Duodenal mucosa (tissue), 2 donors: ENCODE data around the gene PHYHIPL.

ENCODE experiments used
- H3K27ac ChIP-seq: one replicate; pipeline ENCODE4 v1.7.0; 2013; ENCODE audit warnings: low read depth, low read length
- H3K27me3 ChIP-seq, 2 donors: one replicate each; pipeline ENCODE4 v1.7.0; 2013; ENCODE audit warnings: low read length in 2 of 2, control low read depth in 1 of 2; ENCODE audit not compliant: insufficient read depth in 2 of 2, control insufficient read depth in 1 of 2
- H3K36me3 ChIP-seq, 2 donors: one replicate each; pipeline ENCODE4 v1.7.0; 2013; ENCODE audit warnings: low read length in 2 of 2, control low read depth in 1 of 2; ENCODE audit not compliant: insufficient read depth in 2 of 2, control insufficient read depth in 1 of 2
- H3K4me1 ChIP-seq, 2 donors: one replicate each; pipeline ENCODE4 v1.7.0; 2013; ENCODE audit warnings: low read length in 2 of 2, control low read depth in 1 of 2; ENCODE audit not compliant: insufficient read depth in 2 of 2, control insufficient read depth in 1 of 2
- H3K4me3 ChIP-seq, 2 donors: one replicate each; pipeline ENCODE4 v1.7.0; 2013; ENCODE audit warnings: low read length in 2 of 2, low read depth in 1 of 2
- H3K9ac ChIP-seq, 2 donors: one replicate each; pipeline ENCODE4 v1.7.0; 2013; ENCODE audit warnings: low read length in 2 of 2, low read depth in 1 of 2
- H3K9me3 ChIP-seq, 2 donors: one replicate each; pipeline ENCODE4 v1.7.0; 2013; ENCODE audit warnings: low read length in 2 of 2, control low read depth in 1 of 2; ENCODE audit not compliant: control insufficient read depth in 1 of 2

The PHYHIPL gene

GRCh38 chr10:59271160-59271559 is 94.7 kb downstream of the PHYHIPL start:
- H3K27ac ChIP-seq, result no peak overlapping the region
- H3K9ac ChIP-seq, result no peak overlapping the region

GRCh38 chr10:59272061-59272460 is 95.6 kb downstream of the PHYHIPL start:
- no peak overlapping the region for H3K27ac ChIP-seq
- H3K9me3 ChIP-seq, result no peaks in the 10 kb centered on the region
- no peak overlapping the region for H3K9ac ChIP-seq
- no peak overlapping the region for H3K4me3 ChIP-seq
- no peaks in the 10 kb centered on the region for H3K27me3 ChIP-seq
- H3K36me3 ChIP-seq, result no peaks in the 10 kb centered on the region
- H3K4me1 ChIP-seq, result no peaks in the 10 kb centered on the region

More at GRCh38 chr10:59271160-59271559, 94.7 kb downstream of the PHYHIPL start:
- no peaks in the 10 kb centered on the region for H3K9me3 ChIP-seq
- H3K27me3 ChIP-seq, result no peaks in the 10 kb centered on the region
- no peak overlapping the region for H3K4me3 ChIP-seq
- no peaks in the 10 kb centered on the region for H3K36me3 ChIP-seq
- H3K4me1 ChIP-seq, result no peaks in the 10 kb centered on the region

- Histone ChIP-seq H3K4me1 (no peaks in the 10 kb centered on the region), H3K9me3 (no peaks in the 10 kb centered on the region), H3K4me3 (no peak overlapping the region), H3K36me3 (no peaks in the 10 kb centered on the region), H3K27ac (no peak overlapping the region), H3K27me3 (no peaks in the 10 kb centered on the region), H3K9ac (no peak overlapping the region)
These were observed 97.0 kb downstream of the PHYHIPL start for GRCh38 chr10:59273445-59273844.

GRCh38 chr10:59276133-59276532 is 99.7 kb downstream of the PHYHIPL start:
- H3K27me3 ChIP-seq, result no peaks in the 10 kb centered on the region
- H3K27ac ChIP-seq, result no peak overlapping the region
- no peaks in the 10 kb centered on the region for H3K9me3 ChIP-seq
- no peaks in the 10 kb centered on the region for H3K4me1 ChIP-seq
- no peak overlapping the region for H3K9ac ChIP-seq
- no peak overlapping the region for H3K4me3 ChIP-seq
- no peaks in the 10 kb centered on the region for H3K36me3 ChIP-seq

- no peaks in the 10 kb centered on the region for H3K4me1 ChIP-seq
- H3K9ac ChIP-seq, result no peak overlapping the region
- H3K4me3 ChIP-seq, result no peak overlapping the region
- no peaks in the 10 kb centered on the region for H3K27me3 ChIP-seq
- no peaks in the 10 kb centered on the region for H3K36me3 ChIP-seq
- no peak overlapping the region for H3K27ac ChIP-seq
- H3K9me3 ChIP-seq, result no peaks in the 10 kb centered on the region
These were observed 100.5 kb downstream of the PHYHIPL start for GRCh38 chr10:59276919-59277318.

- Histone ChIP-seq H3K4me3 (no peak overlapping the region), H3K9ac (no peak overlapping the region), H3K4me1 (no peaks in the 10 kb centered on the region), H3K9me3 (no peaks in the 10 kb centered on the region), H3K27ac (no peak overlapping the region), H3K36me3 (no peaks in the 10 kb centered on the region), H3K27me3 (no peaks in the 10 kb centered on the region)
These were observed 103.0 kb downstream of the PHYHIPL start for GRCh38 chr10:59279476-59279875.

GRCh38 chr10:59279991-59280505 is 103.6 kb downstream of the PHYHIPL start:
- Histone ChIP-seq H3K27me3 (no peaks in the 10 kb centered on the region), H3K4me1 (no peaks in the 10 kb centered on the region), H3K36me3 (no peaks in the 10 kb centered on the region), H3K9ac (no peak overlapping the region), H3K4me3 (no peak overlapping the region), H3K27ac (no peak overlapping the region), H3K9me3 (no peaks in the 10 kb centered on the region)

- Histone ChIP-seq H3K4me1 (no peaks in the 10 kb centered on the region), H3K9ac (no peak overlapping the region), H3K4me3 (no peak overlapping the region), H3K27me3 (no peaks in the 10 kb centered on the region), H3K9me3 (no peaks in the 10 kb centered on the region), H3K27ac (no peak overlapping the region), H3K36me3 (no peaks in the 10 kb centered on the region)
These were observed 105.4 kb downstream of the PHYHIPL start for GRCh38 chr10:59281861-59282260.

GRCh38 chr10:59283456-59284091 is 107.1 kb downstream of the PHYHIPL start:
- H3K9me3 ChIP-seq, result no peaks in the 10 kb centered on the region
- H3K4me1 ChIP-seq, result no peaks in the 10 kb centered on the region
- no peaks in the 10 kb centered on the region for H3K36me3 ChIP-seq
- no peak overlapping the region for H3K27ac ChIP-seq
- H3K27me3 ChIP-seq, result no peaks in the 10 kb centered on the region
- H3K4me3 ChIP-seq, result no peak overlapping the region
- no peak overlapping the region for H3K9ac ChIP-seq

- no peak overlapping the region for H3K4me3 ChIP-seq
- H3K27ac ChIP-seq, result no peak overlapping the region
- no peaks in the 10 kb centered on the region for H3K36me3 ChIP-seq
- H3K9ac ChIP-seq, result no peak overlapping the region
- H3K27me3 ChIP-seq, result no peaks in the 10 kb centered on the region
- H3K9me3 ChIP-seq, result no peaks in the 10 kb centered on the region
- H3K4me1 ChIP-seq, result no peaks in the 10 kb centered on the region
These were observed 107.9 kb downstream of the PHYHIPL start for GRCh38 chr10:59284118-59284975.
